OCI-LY7 (cell line): ENCODE results near the gene SLC66A1. TPM values are rescaled to one million over a fixed set of nuclear protein-coding genes. Genes with fewer than 3 reads are reported as not detected.
"Not testable (repeated sequence)": the region's sequence is repeated elsewhere in the genome, so short reads cannot be mapped to it uniquely, and the experiment has no call there.

Source experiments
- BruUV-seq: library from RNA; stranded (reverse); fragments of 400-500 nt; replicated peaks from 2 replicates; lab custom pipeline; 2021; lab: Mats Ljungman, UMichigan
- CTCF ChIA-PET: fragments of 300-600 bp; sonication (Branson Sonifier 250); formaldehyde crosslinking; loops from one replicate; lab custom pipeline; 2022; ENCODE audit warnings: antibody characterized with exemption; ENCODE audit not compliant: unreplicated experiment; lab: Charles Lee
- POLR2A ChIA-PET: fragments of 300-600 bp; sonication (Branson Sonifier 250); formaldehyde crosslinking; loops from one replicate; lab custom pipeline; 2022; ENCODE audit warnings: antibody characterized with exemption; lab: Charles Lee
- DNase-seq: peaks from one replicate; pipeline ENCODE4 v3.0.0-alpha.2; 2015; ENCODE audit warnings: low spot score
- H2AFZ ChIP-seq: fragments of 200-600 bp; sonication (generic), shearing (Covaris generic); 2 replicates; pipeline ENCODE4 v1.6.1; 2014; ENCODE audit warnings: mild to moderate bottlenecking, antibody characterized with exemption, low read length, moderate library complexity
- H3K27ac ChIP-seq: fragments of 200-600 bp; sonication (generic); 2 replicates; pipeline ENCODE4 v1.5.1; 2014; ENCODE audit warnings: mixed run types, low read depth, mild to moderate bottlenecking, moderate library complexity, low read length, inconsistent platforms; ENCODE audit not compliant: poor library complexity, severe bottlenecking
- H3K36me3 ChIP-seq: fragments of 200-600 bp; sonication (generic); 2 replicates; pipeline ENCODE4 v1.6.1; 2014; ENCODE audit warnings: mild to moderate bottlenecking, antibody characterized with exemption, low read length, moderate library complexity, mixed read lengths; ENCODE audit not compliant: insufficient read depth
- H3K4me1 ChIP-seq: fragments of 200-600 bp; sonication (generic); 2 replicates; pipeline ENCODE4 v1.5.1; 2014; ENCODE audit warnings: mild to moderate bottlenecking, low read length; ENCODE audit not compliant: insufficient read depth, poor library complexity, severe bottlenecking
- H3K4me2 ChIP-seq: fragments of 200-600 bp; sonication (generic); 2 replicates; pipeline ENCODE4 v1.6.1; 2014; ENCODE audit warnings: mild to moderate bottlenecking, low read length
- H3K4me3 ChIP-seq: fragments of 200-600 bp; sonication (generic); 2 replicates; pipeline ENCODE4 v1.5.1; 2014; ENCODE audit warnings: mild to moderate bottlenecking, low read depth, low read length; ENCODE audit not compliant: poor library complexity, severe bottlenecking
- H3K79me2 ChIP-seq: fragments of 200-600 bp; sonication (generic); 2 replicates; pipeline ENCODE4 v1.6.1; 2016; ENCODE audit warnings: low read depth, mild to moderate bottlenecking, low read length, moderate library complexity, mixed read lengths; ENCODE audit not compliant: insufficient read depth
- H3K9me2 ChIP-seq: fragments of 200-600 bp; sonication (generic); 2 replicates; pipeline ENCODE4 v1.6.1; 2016; ENCODE audit warnings: mild to moderate bottlenecking, low read length, mixed read lengths; ENCODE audit not compliant: insufficient read depth
- H3K9me3 ChIP-seq: fragments of 200-600 bp; sonication (generic); 2 replicates; pipeline ENCODE4 v1.6.1; 2014; ENCODE audit warnings: mild to moderate bottlenecking, mixed run types, low read length, mixed read lengths
- H4K20me1 ChIP-seq: fragments of 200-600 bp; sonication (generic); 2 replicates; pipeline ENCODE4 v1.6.1; 2014; ENCODE audit warnings: mild to moderate bottlenecking, antibody characterized with exemption, low read length, moderate library complexity, mixed read lengths; ENCODE audit not compliant: insufficient read depth
- EZH2phosphoT487 ChIP-seq: fragments of 200-600 bp; sonication (generic); IDR thresholded peaks from 2 replicates; pipeline ENCODE4 v1.6.1; 2018; ENCODE audit warnings: low read depth, borderline replicate concordance, mild to moderate bottlenecking, mixed run types, antibody characterized with exemption, low read length, moderate library complexity, mixed read lengths
- intact Hi-C: fragments of 100-400 bp; cut with micrococcal nuclease; formaldehyde crosslinking; loops from one replicate; pipeline ENCODE4 v1.10.0; 2022; ENCODE audit not compliant: unreplicated experiment
- total RNA-seq, 2 experiments: library from RNA; depleted of rRNA in 1 of 2; stranded (reverse); fragments of >200 nt in 1 of 2; shearing (Covaris generic) in 1 of 2; gene quantifications; 2 replicates each; pipeline ENCODE4 v1.2.3, GENCODE V29; 2014 to 2022
- TF ChIP-seq, protein P1 (sequence below): fragments of 200-600 bp; sonication (generic); conservative IDR thresholded peaks from 2 replicates; pipeline ENCODE4 v1.5.1; 2014; ENCODE audit warnings: mild to moderate bottlenecking, antibody characterized with exemption, low read length, moderate library complexity, mixed read lengths

Gene SLC66A1
- total RNA-seq, 2 experiments from 2014 or later = 14.9 to 21.0 TPM

DNA sequence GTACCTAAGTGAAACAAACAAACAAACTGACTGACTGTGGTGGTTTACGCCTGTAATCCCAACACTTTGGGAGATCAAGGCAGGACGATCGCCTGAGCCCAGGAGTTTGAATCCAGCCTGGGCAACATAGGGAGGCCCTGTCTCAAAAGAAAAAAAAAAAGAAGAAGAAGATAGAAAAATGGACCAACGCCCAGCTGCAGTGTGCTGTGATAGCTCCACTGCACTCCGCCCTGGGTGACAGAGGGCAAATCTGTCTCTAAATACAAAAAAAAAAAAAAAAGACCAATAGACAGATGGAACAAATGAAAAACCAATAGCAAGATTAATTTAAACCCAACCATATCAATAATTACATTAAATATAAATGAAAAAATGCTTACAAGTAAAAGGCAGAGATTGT lies 37.5 kb upstream of the SLC66A1 start:
- Histone ChIP-seq H4K20me1 (no peaks in the 10 kb centered on the region), H2AFZ (no peak overlapping the region), H3K27ac (no peak overlapping the region), H3K4me2 (no peak overlapping the region), H3K4me3 (no peak overlapping the region), H3K9me2 (no peaks in the 10 kb centered on the region), H3K4me1 (no peaks in the 10 kb centered on the region), H3K9me3 (no peaks in the 10 kb centered on the region), H3K36me3 (no peaks in the 10 kb centered on the region), H3K79me2 (no peaks in the 10 kb centered on the region)
- TF ChIP-seq EZH2phosphoT487 = no peak
- TF ChIP-seq, protein P1, sequence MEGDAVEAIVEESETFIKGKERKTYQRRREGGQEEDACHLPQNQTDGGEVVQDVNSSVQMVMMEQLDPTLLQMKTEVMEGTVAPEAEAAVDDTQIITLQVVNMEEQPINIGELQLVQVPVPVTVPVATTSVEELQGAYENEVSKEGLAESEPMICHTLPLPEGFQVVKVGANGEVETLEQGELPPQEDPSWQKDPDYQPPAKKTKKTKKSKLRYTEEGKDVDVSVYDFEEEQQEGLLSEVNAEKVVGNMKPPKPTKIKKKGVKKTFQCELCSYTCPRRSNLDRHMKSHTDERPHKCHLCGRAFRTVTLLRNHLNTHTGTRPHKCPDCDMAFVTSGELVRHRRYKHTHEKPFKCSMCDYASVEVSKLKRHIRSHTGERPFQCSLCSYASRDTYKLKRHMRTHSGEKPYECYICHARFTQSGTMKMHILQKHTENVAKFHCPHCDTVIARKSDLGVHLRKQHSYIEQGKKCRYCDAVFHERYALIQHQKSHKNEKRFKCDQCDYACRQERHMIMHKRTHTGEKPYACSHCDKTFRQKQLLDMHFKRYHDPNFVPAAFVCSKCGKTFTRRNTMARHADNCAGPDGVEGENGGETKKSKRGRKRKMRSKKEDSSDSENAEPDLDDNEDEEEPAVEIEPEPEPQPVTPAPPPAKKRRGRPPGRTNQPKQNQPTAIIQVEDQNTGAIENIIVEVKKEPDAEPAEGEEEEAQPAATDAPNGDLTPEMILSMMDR = no peak
- POLR2A ChIA-PET = interaction anchor here (0.6 kb wide), 1 partner anchor 198 kb away, joined by 4 read pairs; no protein-coding TSS in a partner anchor
- no TSS peak for BruUV-seq
- CTCF ChIA-PET = no interaction called here
- DNase-seq = no peak
- intact Hi-C loops = no loop called here

DNA sequence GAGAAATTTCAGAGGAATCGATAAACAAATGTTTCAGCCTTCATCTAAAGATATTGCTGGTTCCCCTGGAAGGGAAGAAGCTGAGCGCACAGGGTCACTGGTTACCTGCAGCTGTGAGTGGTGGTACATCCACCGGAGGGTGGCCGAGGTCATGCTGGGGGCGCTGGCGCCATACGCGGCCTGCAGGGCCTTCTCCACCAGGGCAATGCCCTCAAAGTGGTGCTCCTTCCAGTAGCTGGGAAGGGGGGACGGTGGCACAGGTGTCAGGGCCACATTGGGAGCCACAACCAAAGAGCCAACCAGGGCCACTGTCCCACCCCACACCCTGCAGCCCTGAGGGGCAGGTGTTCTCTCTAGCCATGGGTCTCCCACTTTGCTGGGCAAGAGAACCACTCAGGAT lies 28.2 kb upstream of the SLC66A1 start:
- H3K9me2 ChIP-seq = no peaks in the 10 kb centered on the region
- intact Hi-C loops = no loop called here
- POLR2A ChIA-PET = no interaction called here

DNA sequence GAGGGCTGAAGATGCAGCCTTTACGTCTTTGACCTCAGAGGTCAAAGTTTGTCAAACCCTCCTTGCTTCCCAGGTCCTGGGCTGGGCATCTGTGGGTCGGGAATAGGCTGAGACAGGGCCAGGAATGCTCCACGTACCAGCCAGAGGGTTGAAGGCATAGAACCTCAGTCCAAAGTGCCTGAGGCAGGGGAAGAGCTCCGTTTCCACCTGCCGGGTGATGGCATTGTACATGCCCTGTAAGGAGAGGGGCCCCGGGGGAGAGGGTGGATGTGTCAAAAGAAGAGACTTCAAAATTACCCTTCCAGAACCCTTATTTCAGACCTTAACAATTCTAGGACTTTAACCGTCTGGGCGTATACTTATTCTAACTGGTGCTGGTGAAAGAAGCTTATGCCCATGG lies 27.2 kb upstream of the SLC66A1 start:
- no peaks in the 10 kb centered on the region for H4K20me1 ChIP-seq
- H2AFZ ChIP-seq = no peak overlapping the region
- no peak overlapping the region for H3K27ac ChIP-seq
- intact Hi-C loops = no loop called here
- ChIA-PET POLR2A (no interaction called here), CTCF (no interaction called here)
- TF ChIP-seq, protein P1 = no peak
- TF ChIP-seq EZH2phosphoT487 = no peak
- H3K4me3 ChIP-seq = no peak overlapping the region
- H3K4me2 ChIP-seq = no peak overlapping the region
- no peak for DNase-seq
- H3K36me3 ChIP-seq = no peaks in the 10 kb centered on the region
- H3K4me1 ChIP-seq = no peaks in the 10 kb centered on the region
- H3K9me3 ChIP-seq = no peaks in the 10 kb centered on the region
- no peaks in the 10 kb centered on the region for H3K9me2 ChIP-seq
- no TSS peak for BruUV-seq
- H3K79me2 ChIP-seq = no peaks in the 10 kb centered on the region

More for the DNA sequence above, 28.2 kb upstream of the SLC66A1 start:
- TF ChIP-seq, protein P1 = no peak
- TF ChIP-seq EZH2phosphoT487 = no peak
- no TSS peak for BruUV-seq
- no peaks in the 10 kb centered on the region for H3K9me3 ChIP-seq
- CTCF ChIA-PET = no interaction called here
- no peak for DNase-seq
- H3K27ac ChIP-seq = no peak overlapping the region
- H4K20me1 ChIP-seq = no peaks in the 10 kb centered on the region
- H3K4me2 ChIP-seq = no peak overlapping the region
- no peaks in the 10 kb centered on the region for H3K36me3 ChIP-seq
- H2AFZ ChIP-seq = no peak overlapping the region
- no peaks in the 10 kb centered on the region for H3K4me1 ChIP-seq
- H3K4me3 ChIP-seq = no peak overlapping the region
- H3K79me2 ChIP-seq = no peaks in the 10 kb centered on the region

DNA sequence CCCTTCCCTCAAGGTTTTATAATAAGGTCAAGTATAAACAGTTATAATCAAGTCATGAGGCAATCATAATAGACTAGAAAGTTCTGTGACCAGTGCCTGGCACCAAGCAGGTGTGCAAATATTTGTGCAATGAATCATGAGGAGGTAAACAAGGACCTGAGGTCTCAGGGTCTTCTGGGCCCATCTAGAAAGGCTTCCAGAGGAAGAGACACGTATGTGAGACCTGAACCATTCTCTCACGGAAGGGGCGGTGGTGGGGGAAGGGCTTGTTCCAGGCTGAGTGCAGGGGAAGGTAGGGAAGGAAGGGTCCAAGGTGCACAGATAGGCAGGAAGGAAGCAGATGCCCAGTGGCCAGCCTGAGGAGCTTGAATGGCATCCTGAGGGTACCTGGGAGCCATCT lies 26.8 kb upstream of the SLC66A1 start:
- H3K4me1 ChIP-seq, H3K4me3 ChIP-seq, H3K9me2 ChIP-seq, H3K9me3 ChIP-seq, intact Hi-C loops, H4K20me1 ChIP-seq, H3K36me3 ChIP-seq, CTCF ChIA-PET, H3K27ac ChIP-seq, H3K4me2 ChIP-seq, H3K79me2 ChIP-seq, DNase-seq, BruUV-seq, POLR2A ChIA-PET, H2AFZ ChIP-seq: not testable (repeated sequence)

DNA sequence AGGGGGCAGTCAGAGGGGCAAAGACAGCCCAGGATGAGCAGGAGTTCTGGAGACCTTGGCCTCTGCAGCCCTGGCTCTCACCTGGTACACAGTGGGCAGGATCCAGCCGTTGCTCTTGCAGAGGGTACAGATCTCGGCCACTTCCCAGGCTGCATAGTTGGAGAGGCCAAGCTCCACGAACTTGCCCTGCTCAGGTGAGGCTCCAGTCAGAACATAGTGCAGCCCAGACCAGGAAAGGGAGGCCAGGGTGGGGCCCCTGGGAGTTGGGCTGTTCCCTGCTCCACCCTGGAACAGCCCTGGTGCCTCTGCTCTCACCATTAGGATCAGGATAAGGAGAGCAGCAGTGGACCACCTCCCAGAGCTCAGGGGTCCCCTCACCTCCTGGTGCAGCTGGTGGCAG lies 26.3 kb upstream of the SLC66A1 start:
- intact Hi-C loops, H3K36me3 ChIP-seq, H3K79me2 ChIP-seq, H3K27ac ChIP-seq, CTCF ChIA-PET, H3K9me3 ChIP-seq, H4K20me1 ChIP-seq, POLR2A ChIA-PET, H3K4me3 ChIP-seq, BruUV-seq, H2AFZ ChIP-seq, DNase-seq, H3K9me2 ChIP-seq, H3K4me2 ChIP-seq, H3K4me1 ChIP-seq: not testable (repeated sequence)
